ENCODE results near the gene PVALEF. TPM values are rescaled to one million over a fixed set of nuclear protein-coding genes. Genes with fewer than 3 reads are reported as not detected.
A peak's percentile ranks its signal among the peaks of the same experiment; 100 is the strongest.

The PVALEF gene
- total RNA-seq, 1 donor: not detected

- TF ChIP-seq CTCF (IDR thresholded peaks at IDR 0.05; ENCODE audit: insufficient read depth, low read depth, low read length): no peak
- DNase-seq (ENCODE audit: low read depth): no peak
- no peak overlapping the region for H3K4me3 ChIP-seq (ENCODE audit: low read depth, low read length)
Observed at GRCh38 chr17:81128774-81129173, 36.5 kb upstream of the PVALEF start.

GRCh38 chr17:81129289-81129688, 36.0 kb upstream of the PVALEF start:
- DNase-seq (ENCODE audit: low read depth): no peak
- peak; percentile 9 for TF ChIP-seq CTCF (IDR thresholded peaks at IDR 0.05; ENCODE audit: insufficient read depth, low read depth, low read length)
- H3K4me3 ChIP-seq (ENCODE audit: low read depth, low read length): no peak overlapping the region

- DNase-seq (ENCODE audit: low read depth): no peak
- no peak overlapping the region for H3K4me3 ChIP-seq (ENCODE audit: low read depth, low read length)
- TF ChIP-seq CTCF (IDR thresholded peaks at IDR 0.05; ENCODE audit: insufficient read depth, low read depth, low read length): no peak
Observed at GRCh38 chr17:81129711-81130367, 35.5 kb upstream of the PVALEF start.

- no peak overlapping the region for H3K4me3 ChIP-seq (ENCODE audit: low read depth, low read length)
- DNase-seq (ENCODE audit: low read depth): no peak
- no peak for TF ChIP-seq CTCF (IDR thresholded peaks at IDR 0.05; ENCODE audit: insufficient read depth, low read depth, low read length)
Observed at GRCh38 chr17:81130385-81131361, 34.6 kb upstream of the PVALEF start.

GRCh38 chr17:81131486-81132196, 33.7 kb upstream of the PVALEF start:
- DNase-seq (ENCODE audit: low read depth): no peak
- no peak for TF ChIP-seq CTCF (IDR thresholded peaks at IDR 0.05; ENCODE audit: insufficient read depth, low read depth, low read length)
- no peak overlapping the region for H3K4me3 ChIP-seq (ENCODE audit: low read depth, low read length)

- no peak for DNase-seq (ENCODE audit: low read depth)
- no peak overlapping the region for H3K4me3 ChIP-seq (ENCODE audit: low read depth, low read length)
- no peak for TF ChIP-seq CTCF (IDR thresholded peaks at IDR 0.05; ENCODE audit: insufficient read depth, low read depth, low read length)
Observed at GRCh38 chr17:81132197-81132540, 33.1 kb upstream of the PVALEF start.
